Skin epidermis (tissue), 12 donors: ENCODE measurements around the gene DCTN4.

Experiments used
- H3K27ac ChIP-seq, 21 experiments: fragments of 200-600 bp; sonication (generic) in 11 of 21; one replicate each; pipeline ENCODE4 v1.5.0; 2020; ENCODE audit warnings: mild to moderate bottlenecking in 3 of 21, inconsistent platforms in 2 of 21, moderate library complexity in 2 of 21
- H3K4me3 ChIP-seq, 7 experiments: fragments of 200-600 bp; sonication (generic) in 2 of 7; one replicate each; pipeline ENCODE4 v1.5.0; 2020; ENCODE audit warnings: inconsistent platforms in 2 of 7, mild to moderate bottlenecking in 2 of 7, moderate library complexity in 1 of 7

DCTN4 gene

GRCh38 chr5:150779397-150780186 is 20.8 kb upstream of the DCTN4 start:
- peak overlapping the region; percentile 43 to 73 (median 64) for H3K4me3 ChIP-seq
- peak overlapping the region; percentile 14 to 94 (median 79) for H3K27ac ChIP-seq

DNA sequence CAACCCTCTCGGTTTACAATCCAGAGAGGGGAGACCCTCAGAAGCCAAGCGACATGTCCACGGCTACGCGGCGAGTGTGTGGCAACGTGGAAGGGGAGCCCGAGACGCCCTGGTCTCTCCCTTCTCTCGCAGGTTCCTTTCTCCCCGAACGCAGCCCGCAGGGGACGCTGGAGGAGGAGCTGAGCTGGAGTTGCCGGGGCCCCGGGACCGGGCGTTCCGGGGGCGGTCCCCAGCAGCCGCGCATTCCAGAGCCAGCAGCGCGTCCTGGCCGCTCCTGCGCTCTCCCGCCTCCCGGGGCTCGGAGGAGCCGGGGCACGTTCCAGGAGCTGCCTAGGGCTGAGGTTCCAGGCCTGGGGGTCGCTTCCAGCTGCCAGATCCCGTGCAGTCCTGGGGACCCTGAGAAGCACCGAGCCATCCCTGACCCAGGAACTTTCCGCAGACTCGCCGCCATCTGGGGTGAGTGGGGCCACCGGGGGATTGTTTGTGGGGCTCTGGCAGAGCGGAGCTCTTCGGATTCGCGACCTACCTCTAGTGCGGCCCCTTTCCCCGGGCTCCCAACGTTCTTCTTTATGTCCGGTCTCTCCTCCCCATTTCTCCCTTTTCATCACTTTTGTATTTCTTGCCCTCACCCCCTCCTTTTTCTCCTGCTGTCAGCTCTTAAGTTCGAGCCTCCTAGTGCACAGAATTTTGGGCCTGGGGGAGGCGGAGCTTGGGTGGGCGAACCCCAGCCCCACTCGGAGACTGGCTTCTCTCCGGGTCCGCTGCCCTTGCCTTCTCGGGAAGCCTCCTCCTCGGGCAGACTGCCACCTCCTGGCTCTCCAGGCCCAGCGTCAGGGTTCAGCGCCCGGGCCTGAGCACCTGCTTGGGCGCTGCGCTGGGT is 19.9 kb upstream of the DCTN4 start, which contains the start of gene SMIM3:
SMIM3 (plus strand) TSS at position 241 of the 880 bp plus-strand sequence. CDS start 16,684 bp downstream, outside the sequence.
- H3K4me3 ChIP-seq = peak within 1 kb of the TSS; percentile 43 to 73 (median 64)

GRCh38 chr5:150778088-150778516 is 19.3 kb upstream of the DCTN4 start:
- Histone ChIP-seq H3K27ac (peak overlapping the region in 20 of 21 experiments; percentile 52 to 94 (median 80)), H3K4me3 (peak overlapping the region; percentile 43 to 73 (median 64))

More for the DNA sequence above, 19.9 kb upstream of the DCTN4 start, which contains the start of gene SMIM3:
- peak within 1 kb of the TSS; percentile 34 to 94 (median 79) for H3K27ac ChIP-seq

- Histone ChIP-seq H3K4me3 (no peak overlapping the region), H3K27ac (peak overlapping the region in 15 of 21 experiments; percentile 64 to 94 (median 84))
These were observed 18.9 kb upstream of the DCTN4 start for GRCh38 chr5:150777685-150778084.

DNA sequence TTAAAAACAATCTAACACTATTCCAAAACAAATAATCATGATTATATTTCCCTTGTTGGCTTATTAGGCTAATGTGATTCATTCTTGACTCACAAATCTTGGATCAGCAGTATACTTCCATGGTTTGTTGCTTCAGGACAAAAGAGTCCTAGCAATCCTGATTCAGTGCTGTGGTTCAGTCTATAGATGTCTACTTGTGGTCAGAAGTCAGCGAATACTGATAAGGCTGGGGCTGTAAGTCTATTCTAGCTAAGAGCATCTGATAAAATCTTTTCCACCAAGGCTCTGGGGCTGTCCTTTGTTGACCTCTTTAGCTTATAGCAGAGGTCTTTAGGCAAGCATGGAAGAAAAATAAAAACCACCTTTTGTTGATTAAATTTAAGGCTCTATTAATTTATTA is 15.3 kb upstream of the DCTN4 start:
- Histone ChIP-seq H3K27ac (peak overlapping the region in 2 of 21 experiments; percentile 6 to 9), H3K4me3 (no peak overlapping the region)

DNA sequence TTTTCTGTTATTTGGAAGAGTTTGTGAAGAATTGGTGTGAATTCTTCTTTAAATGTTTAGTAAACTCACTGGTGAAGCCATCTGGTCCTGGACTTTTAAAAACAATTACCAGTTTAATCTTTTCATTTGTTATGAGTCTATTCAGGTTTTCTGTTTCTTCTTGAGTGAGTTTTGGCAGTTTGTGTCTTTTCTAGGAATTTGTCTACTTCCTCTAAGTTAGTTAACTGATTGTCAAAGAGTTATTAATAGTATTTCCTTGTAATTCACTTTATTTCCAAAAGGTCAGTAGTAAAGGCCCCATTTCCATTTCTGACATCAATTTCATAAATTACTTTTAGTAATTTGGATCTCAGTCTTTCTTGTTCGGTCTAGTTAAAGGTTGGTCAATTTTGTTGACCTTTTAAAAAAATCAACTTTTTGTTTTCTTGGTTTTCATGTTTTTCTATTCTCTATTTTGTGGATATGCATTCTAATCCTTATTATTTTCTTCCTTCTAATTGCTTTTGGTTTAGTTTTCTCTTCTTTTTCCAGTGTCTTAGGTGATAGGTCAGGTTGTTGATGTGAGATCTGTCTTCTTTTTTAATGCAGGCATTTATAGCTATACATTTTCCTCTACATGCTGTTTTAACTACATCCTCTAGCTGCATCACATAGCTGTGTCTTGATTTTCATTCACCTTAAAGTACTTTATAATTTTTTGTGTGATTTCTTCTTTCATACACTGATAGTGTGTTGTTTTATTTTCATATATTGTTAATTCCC is 12.4 kb upstream of the DCTN4 start:
- Histone ChIP-seq H3K4me3 (no peak overlapping the region), H3K27ac (no peak overlapping the region)

DNA sequence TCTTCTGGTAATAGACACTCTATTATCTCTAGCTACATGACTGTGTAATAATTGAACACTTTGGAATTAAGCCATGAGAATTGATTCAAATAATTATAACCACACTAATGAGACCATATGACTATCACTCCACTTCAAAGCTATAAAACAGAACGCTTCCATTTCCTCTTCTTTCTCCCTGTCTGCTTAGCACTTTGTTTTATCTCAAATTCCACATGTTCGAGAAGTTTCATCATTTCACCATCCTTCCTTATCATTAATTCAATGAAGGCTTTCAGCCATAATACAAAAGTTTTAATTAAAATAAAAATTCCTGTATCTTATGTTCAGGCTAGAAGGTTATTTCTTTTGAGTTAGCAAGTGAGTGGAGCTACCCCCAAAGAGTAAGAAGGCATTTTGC is 7.4 kb upstream of the DCTN4 start:
- Histone ChIP-seq H3K4me3 (no peak overlapping the region), H3K27ac (no peak overlapping the region)

- no peak overlapping the region for H3K27ac ChIP-seq
- H3K4me3 ChIP-seq = no peak overlapping the region
These were observed 7.0 kb upstream of the DCTN4 start for GRCh38 chr5:150765799-150766169.

DNA sequence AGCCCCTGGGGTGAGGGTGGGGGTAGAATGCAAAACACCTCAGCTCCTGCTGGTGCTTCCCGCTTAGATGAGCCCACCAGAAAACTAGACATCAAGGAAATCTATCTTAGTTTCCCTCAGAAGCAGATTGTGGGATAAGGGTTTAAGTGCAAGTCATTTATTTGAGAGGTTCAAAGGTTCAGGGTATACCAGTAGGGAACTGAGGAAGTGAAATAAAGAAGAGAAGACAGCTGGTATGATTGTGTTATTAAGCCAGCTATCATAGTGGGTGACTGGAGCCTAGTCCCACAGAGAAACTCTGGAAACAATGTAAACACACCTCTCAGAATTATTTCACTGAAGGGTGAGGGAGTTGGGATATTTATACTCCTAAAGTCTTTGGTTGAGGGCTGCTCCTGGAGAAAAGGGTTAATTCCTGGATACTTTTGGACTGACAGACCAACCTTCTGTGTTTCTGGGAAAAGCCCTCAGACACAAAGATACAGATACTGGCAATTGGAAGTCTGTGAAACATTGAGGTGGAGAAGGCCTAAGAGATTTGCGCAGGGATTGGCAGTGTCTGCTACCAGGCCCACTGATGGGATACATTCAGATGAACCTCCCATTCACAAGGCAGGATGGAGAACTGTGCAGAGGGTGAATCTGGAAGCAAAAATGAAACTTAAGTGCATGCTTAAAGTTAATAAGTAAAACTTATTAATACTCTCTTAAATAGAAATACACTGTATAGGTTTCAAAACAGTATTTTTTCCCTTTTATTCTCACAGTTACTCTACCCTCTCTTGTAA is 6.4 kb upstream of the DCTN4 start:
- no peak overlapping the region for H3K4me3 ChIP-seq
- H3K27ac ChIP-seq = peak overlapping the region in 3 of 21 experiments; percentile 1 to 76 (median 58)

DNA sequence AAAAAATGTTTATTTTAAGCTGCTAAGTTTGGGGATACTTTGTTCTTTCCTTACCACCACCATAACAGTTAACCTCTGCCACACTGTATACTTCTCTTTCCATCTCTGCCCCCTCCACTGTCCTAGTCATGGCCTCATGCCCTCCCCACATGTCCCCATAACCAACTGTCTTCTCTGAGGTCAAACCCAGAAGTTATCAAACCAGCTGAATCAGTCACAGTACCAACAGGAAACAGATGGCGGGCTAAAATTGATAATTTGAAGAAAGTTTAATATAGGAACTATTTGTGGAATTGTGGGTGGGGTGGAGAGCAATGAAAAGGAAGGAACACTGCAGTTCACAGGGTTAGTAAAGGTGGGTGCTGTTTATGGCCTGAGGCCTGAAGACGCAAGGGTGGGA is 5.7 kb upstream of the DCTN4 start:
- H3K27ac ChIP-seq = peak overlapping the region in 9 of 21 experiments; percentile 44 to 76 (median 54)
- no peak overlapping the region for H3K4me3 ChIP-seq

- Histone ChIP-seq H3K4me3 (no peak overlapping the region), H3K27ac (peak overlapping the region in 18 of 21 experiments; percentile 0 to 78 (median 63))
These were observed 4.4 kb upstream of the DCTN4 start for GRCh38 chr5:150763023-150763769.

GRCh38 chr5:150762211-150762610 is 3.4 kb upstream of the DCTN4 start:
- peak overlapping the region in 13 of 21 experiments; percentile 40 to 78 (median 63) for H3K27ac ChIP-seq
- no peak overlapping the region for H3K4me3 ChIP-seq

DNA sequence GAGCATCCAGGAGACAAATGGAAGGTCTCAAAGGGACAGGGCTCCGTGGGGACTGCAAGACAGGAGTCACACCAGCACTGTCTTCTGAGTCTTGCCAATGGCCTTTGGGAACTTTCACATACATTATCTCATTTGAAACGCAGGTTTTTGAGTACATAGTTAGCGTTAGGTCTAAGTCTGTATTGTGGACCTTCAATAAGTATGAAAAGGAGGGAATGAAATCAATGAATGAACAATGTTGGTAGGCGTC is 442 bp upstream of the DCTN4 start:
- peak overlapping the region; percentile 40 to 79 (median 61) for H3K4me3 ChIP-seq
- H3K27ac ChIP-seq = peak overlapping the region; percentile 59 to 97 (median 94)

DNA sequence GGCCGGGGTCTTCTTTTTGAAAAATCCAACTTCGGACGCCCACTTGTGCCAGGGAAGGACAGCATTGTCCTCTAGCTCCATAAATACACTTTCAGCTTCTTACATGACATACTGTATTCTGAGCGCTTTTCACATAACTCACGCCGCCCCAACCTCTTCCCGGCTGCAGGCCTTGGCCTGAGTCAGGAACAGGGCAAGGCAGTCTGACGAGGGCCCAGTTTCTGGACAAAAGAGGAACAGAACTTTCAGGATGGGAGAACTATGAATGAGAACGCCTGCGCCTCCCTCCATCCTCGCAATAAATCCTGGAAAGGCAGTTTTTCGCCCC is 650 bp downstream of the DCTN4 start:
- peak overlapping the region; percentile 40 to 79 (median 61) for H3K4me3 ChIP-seq
- peak overlapping the region; percentile 16 to 97 (median 94) for H3K27ac ChIP-seq

DNA sequence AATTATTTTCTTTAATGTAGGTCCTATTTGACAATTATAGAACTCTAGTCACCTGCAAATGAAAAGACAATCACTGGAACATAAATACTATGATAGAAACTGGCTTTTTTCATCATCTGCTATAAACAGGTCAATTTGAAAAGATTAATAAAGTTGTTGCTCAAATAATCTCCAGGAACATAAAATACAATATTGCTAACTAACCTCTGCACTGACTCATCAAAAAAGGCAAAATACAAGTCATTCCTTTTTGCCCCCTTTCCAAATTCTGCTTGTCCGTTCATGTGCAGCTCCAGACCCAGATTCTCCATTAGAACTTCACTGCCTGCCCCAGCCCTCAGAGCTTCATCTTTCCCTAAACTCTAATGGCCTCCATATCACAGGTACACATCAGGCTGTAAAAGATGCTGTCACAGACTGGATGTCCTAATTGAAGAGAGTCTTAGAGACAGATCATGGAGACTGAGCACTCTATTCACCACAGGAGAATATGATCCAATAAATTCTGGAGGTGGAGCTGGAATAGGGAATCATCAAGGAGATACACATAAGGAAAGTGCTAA is 1.6 kb downstream of the DCTN4 start:
- Histone ChIP-seq H3K4me3 (peak overlapping the region in 6 of 7 experiments; percentile 40 to 79 (median 56)), H3K27ac (peak overlapping the region in 4 of 21 experiments; percentile 8 to 94 (median 94))

DNA sequence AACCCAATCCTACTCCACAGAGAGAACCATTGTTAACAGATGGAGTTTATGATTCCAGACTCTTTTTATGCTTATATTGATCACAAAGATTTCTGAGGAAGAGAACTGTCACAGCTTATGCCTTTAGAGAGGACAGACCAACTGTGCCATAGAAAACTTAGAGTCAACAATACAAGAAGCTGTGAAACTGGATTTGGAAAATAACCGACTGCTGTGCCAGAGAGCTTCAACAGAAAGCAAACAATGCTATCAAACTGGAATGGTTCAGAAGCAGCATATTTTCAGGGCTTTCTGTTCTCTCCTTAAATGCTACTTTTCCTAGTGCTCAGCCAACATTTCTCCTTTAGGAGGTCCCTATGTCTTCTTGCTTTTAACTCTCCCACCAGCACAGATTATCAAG is 5.0 kb downstream of the DCTN4 start:
- no peak overlapping the region for H3K27ac ChIP-seq
- no peak overlapping the region for H3K4me3 ChIP-seq

GRCh38 chr5:150753463-150753862 is 5.4 kb downstream of the DCTN4 start:
- H3K27ac ChIP-seq = no peak overlapping the region
- no peak overlapping the region for H3K4me3 ChIP-seq
